ENCODE measurements around the gene B4GALNT1.

B4GALNT1 gene

GRCh38 chr12:57632073-57632957 lies 686 bp downstream of the B4GALNT1 start:
- no peak overlapping the region for H3K27ac ChIP-seq (ENCODE audit: low read depth, low read length)
- H3K4me1 ChIP-seq (ENCODE audit: insufficient read depth, low read length), result no peaks in the 10 kb centered on the region
- no peaks in the 10 kb centered on the region for H3K36me3 ChIP-seq (ENCODE audit: insufficient read depth, low read length)
- H3K9me3 ChIP-seq (ENCODE audit: low read length), result no peaks in the 10 kb centered on the region
- H3K27me3 ChIP-seq (ENCODE audit: control insufficient read depth in 1 of 2, insufficient read depth in 2 of 2, low read length in 2 of 2), result peaks cover 5 to 42% of the 10 kb centered on the region in 2 donors
- H3K9ac ChIP-seq (ENCODE audit: low read length), result no peak overlapping the region
- H3K4me3 ChIP-seq (ENCODE audit: low read depth in 1 of 2, low read length in 2 of 2), result peak overlapping the region; percentile 42 to 47

DNA sequence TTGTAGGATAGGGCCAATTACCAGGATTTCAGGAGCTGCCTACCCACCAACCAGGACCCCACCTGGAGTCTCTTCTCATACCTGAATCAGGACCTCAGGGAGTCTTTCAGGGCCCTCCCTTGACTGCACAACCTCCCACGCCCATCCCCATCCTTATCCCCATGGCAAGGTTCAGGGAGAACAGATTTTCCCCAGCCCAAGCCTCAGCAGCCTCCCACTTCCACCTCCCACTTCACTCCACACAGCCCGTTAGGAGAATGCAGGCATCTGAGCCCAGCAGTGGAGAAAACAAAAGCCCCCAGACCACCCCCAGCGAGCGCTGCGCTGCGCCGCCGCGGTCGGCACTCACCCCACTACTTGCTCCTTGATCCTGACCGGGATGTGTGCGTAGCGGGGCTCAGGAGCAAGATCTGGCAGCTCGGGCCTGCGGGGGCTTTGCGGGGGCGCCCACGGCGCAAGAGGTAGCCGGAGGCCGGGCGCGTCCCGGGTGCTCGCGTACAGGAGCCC lies 1.4 kb downstream of the B4GALNT1 start:
- Histone ChIP-seq H3K27me3 (ENCODE audit: control insufficient read depth in 1 of 2, insufficient read depth in 2 of 2, low read length in 2 of 2) (peaks cover 5 to 47% of the 10 kb centered on the region in 2 donors), H3K4me3 (ENCODE audit: low read depth in 1 of 2, low read length in 2 of 2) (peak overlapping the region; percentile 35 to 42), H3K9me3 (ENCODE audit: low read length) (no peaks in the 10 kb centered on the region), H3K9ac (ENCODE audit: low read length) (no peak overlapping the region), H3K27ac (ENCODE audit: low read depth, low read length) (no peak overlapping the region), H3K4me1 (ENCODE audit: insufficient read depth, low read length) (no peaks in the 10 kb centered on the region), H3K36me3 (ENCODE audit: insufficient read depth, low read length) (no peaks in the 10 kb centered on the region)

DNA sequence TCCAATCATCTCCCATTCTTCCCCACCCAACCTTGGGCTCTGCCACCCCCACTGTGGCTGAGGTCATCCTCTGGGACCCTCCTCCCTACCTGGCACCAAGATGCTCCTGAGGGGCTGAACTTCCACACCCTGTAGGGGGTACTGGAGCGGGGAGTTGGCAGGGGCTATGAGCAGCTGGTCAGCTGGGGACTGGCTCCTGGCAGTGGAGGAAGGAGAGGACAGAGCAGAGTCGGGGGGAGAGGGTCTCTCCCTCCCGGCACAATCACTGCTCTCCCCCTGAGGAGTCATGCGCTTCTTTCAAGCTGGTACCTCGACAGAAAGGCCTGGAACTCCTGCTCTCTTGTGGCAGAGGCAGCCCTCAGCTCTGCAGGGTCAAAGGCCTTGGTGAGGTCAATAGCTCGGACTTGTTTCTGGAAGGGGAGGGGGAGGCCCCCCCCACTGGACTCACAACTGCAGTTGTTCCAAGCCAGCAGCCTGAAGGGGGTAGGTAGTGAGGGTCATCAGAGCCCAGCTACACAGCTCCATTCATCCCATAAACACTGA lies 2.0 kb downstream of the B4GALNT1 start:
- H3K27me3 ChIP-seq (ENCODE audit: control insufficient read depth in 1 of 2, insufficient read depth in 2 of 2, low read length in 2 of 2), result peaks cover 5 to 53% of the 10 kb centered on the region in 2 donors
- no peak overlapping the region for H3K4me3 ChIP-seq (ENCODE audit: low read depth in 1 of 2, low read length in 2 of 2)
- no peaks in the 10 kb centered on the region for H3K9me3 ChIP-seq (ENCODE audit: low read length)
- H3K9ac ChIP-seq (ENCODE audit: low read length), result no peak overlapping the region
- H3K36me3 ChIP-seq (ENCODE audit: insufficient read depth, low read length), result peaks cover 5% of the 10 kb centered on the region
- no peaks in the 10 kb centered on the region for H3K4me1 ChIP-seq (ENCODE audit: insufficient read depth, low read length)
- H3K27ac ChIP-seq (ENCODE audit: low read depth, low read length), result no peak overlapping the region

DNA sequence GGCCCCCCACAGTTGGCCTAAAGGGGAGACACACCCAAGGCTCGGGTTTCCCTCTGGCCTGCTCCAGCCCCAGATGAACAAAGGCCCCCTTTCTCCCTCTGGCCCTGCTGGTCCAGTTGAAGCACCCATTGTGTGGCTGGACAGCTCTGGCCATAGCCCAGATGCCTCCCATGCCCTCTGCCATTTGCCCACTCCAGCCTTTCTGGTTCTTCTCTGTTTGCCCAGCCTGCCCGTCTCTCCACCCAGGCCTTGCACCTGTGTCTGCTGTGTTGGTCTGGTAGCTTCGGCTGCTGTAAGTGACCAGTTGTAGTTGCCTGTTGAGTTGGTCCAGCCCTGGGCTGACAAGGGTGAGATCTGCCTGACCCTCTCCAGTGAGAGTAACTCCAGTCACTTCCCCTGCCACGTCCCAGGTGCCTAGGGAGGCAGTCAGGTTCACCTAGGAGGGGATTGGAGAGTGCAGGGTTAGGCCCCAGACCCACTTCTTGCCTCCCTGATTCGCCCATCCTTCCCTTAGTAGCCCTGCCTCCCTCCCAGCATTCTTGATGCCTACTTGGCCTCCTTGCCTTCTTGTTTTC lies 3.0 kb downstream of the B4GALNT1 start:
- Histone ChIP-seq H3K4me1 (ENCODE audit: insufficient read depth, low read length) (no peaks in the 10 kb centered on the region), H3K9me3 (ENCODE audit: low read length) (no peaks in the 10 kb centered on the region), H3K27me3 (ENCODE audit: control insufficient read depth in 1 of 2, insufficient read depth in 2 of 2, low read length in 2 of 2) (peaks cover 4 to 53% of the 10 kb centered on the region in 2 donors), H3K27ac (ENCODE audit: low read depth, low read length) (no peak overlapping the region), H3K9ac (ENCODE audit: low read length) (no peak overlapping the region), H3K36me3 (ENCODE audit: insufficient read depth, low read length) (peaks cover 15% of the 10 kb centered on the region), H3K4me3 (ENCODE audit: low read depth in 1 of 2, low read length in 2 of 2) (no peak overlapping the region)

GRCh38 chr12:57628280-57629191 lies 4.5 kb downstream of the B4GALNT1 start:
- Histone ChIP-seq H3K27ac (ENCODE audit: low read depth, low read length) (no peak overlapping the region), H3K27me3 (ENCODE audit: control insufficient read depth in 1 of 2, insufficient read depth in 2 of 2, low read length in 2 of 2) (peaks cover 0 to 53% of the 10 kb centered on the region in 2 donors), H3K9ac (ENCODE audit: low read length) (no peak overlapping the region), H3K36me3 (ENCODE audit: insufficient read depth, low read length) (peaks cover 19% of the 10 kb centered on the region), H3K4me1 (ENCODE audit: insufficient read depth, low read length) (no peaks in the 10 kb centered on the region), H3K9me3 (ENCODE audit: low read length) (no peaks in the 10 kb centered on the region), H3K4me3 (ENCODE audit: low read depth in 1 of 2, low read length in 2 of 2) (no peak overlapping the region)

GRCh38 chr12:57627501-57628279 lies 5.3 kb downstream of the B4GALNT1 start:
- peaks cover 4 to 56% of the 10 kb centered on the region in 2 donors for H3K27me3 ChIP-seq (ENCODE audit: control insufficient read depth in 1 of 2, insufficient read depth in 2 of 2, low read length in 2 of 2)
- H3K4me3 ChIP-seq (ENCODE audit: low read depth in 1 of 2, low read length in 2 of 2), result no peak overlapping the region
- no peaks in the 10 kb centered on the region for H3K4me1 ChIP-seq (ENCODE audit: insufficient read depth, low read length)

DNA sequence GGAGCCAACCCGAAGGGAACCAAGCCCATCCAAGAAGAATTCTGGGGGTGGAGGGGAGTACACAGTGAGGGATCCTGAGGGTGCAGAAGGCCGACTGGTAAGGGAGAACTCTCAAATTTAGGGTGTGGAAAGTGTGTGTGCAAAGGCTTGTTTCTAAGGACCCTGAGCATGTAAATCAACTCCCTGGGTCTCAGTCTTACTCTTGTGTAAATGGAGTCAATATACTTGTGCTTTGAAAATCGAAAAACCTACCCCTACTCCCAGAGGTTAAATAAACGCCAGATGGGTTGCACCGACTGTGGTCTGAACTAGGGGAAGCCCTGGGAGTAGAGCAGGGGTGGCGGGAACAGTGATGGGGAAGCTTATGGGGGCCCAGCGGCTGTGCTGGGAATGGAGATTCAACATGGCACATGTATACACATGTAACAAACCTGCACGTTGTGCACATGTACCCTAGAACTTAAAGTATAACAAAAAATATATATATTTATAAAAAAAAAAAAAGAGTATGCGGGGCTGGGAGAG lies 6.0 kb downstream of the B4GALNT1 start:
- Histone ChIP-seq H3K9ac (ENCODE audit: low read length) (no peak overlapping the region), H3K9me3 (ENCODE audit: low read length) (no peaks in the 10 kb centered on the region), H3K36me3 (ENCODE audit: insufficient read depth, low read length) (peaks cover 22% of the 10 kb centered on the region), H3K27ac (ENCODE audit: low read depth, low read length) (no peak overlapping the region), H3K27me3 (ENCODE audit: control insufficient read depth in 1 of 2, insufficient read depth in 2 of 2, low read length in 2 of 2) (peaks cover 11 to 49% of the 10 kb centered on the region in 2 donors), H3K4me1 (ENCODE audit: insufficient read depth, low read length) (peaks cover 3% of the 10 kb centered on the region), H3K4me3 (ENCODE audit: low read depth in 1 of 2, low read length in 2 of 2) (no peak overlapping the region)

More at GRCh38 chr12:57627501-57628279, 5.3 kb downstream of the B4GALNT1 start:
- no peak overlapping the region for H3K27ac ChIP-seq (ENCODE audit: low read depth, low read length)
- H3K9me3 ChIP-seq (ENCODE audit: low read length), result no peaks in the 10 kb centered on the region
- peaks cover 22% of the 10 kb centered on the region for H3K36me3 ChIP-seq (ENCODE audit: insufficient read depth, low read length)
- H3K9ac ChIP-seq (ENCODE audit: low read length), result no peak overlapping the region

- no peaks in the 10 kb centered on the region for H3K9me3 ChIP-seq (ENCODE audit: low read length)
- H3K27me3 ChIP-seq (ENCODE audit: control insufficient read depth in 1 of 2, insufficient read depth in 2 of 2, low read length in 2 of 2), result peaks cover 11 to 48% of the 10 kb centered on the region in 2 donors
- no peak overlapping the region for H3K4me3 ChIP-seq (ENCODE audit: low read depth in 1 of 2, low read length in 2 of 2)
- H3K9ac ChIP-seq (ENCODE audit: low read length), result no peak overlapping the region
- H3K27ac ChIP-seq (ENCODE audit: low read depth, low read length), result no peak overlapping the region
- peaks cover 10% of the 10 kb centered on the region for H3K4me1 ChIP-seq (ENCODE audit: insufficient read depth, low read length)
- H3K36me3 ChIP-seq (ENCODE audit: insufficient read depth, low read length), result peaks cover 22% of the 10 kb centered on the region
Measured at GRCh38 chr12:57626111-57626920, 6.7 kb downstream of the B4GALNT1 start.

DNA sequence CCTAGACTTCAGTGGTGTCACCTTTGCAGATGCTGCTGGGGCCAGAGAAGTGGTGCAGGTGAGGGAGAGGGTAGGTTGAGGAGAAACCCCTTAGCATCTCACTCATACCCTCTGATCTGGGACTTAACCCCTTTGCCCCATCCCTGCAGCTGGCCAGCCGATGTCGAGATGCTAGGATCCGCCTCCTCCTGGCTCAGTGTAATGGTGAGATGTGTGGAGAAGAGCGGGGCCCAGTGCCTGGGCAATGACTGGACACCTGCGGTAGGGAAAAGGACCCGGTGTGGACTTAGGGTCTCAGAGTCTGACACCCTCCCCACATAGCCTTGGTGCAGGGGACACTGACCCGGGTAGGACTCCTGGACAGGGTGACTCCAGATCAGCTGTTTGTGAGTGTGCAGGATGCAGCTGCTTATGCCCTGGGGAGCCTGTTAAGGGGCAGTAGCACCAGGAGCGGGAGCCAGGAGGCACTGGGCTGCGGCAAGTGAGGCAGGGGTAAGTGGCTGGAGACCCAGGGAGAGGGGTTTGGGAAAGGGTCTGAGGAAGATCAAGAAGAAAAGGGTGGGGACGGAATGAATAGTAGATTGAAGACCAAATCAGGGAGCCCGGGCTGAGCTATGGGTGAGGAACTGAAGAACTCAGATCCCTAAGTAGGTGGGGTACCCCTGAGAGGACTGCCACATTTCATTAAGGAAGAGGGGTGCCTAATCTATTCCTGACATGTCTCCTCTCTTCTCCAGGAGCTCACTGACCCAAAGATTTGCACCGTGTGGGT lies 7.6 kb downstream of the B4GALNT1 start:
- Histone ChIP-seq H3K4me1 (ENCODE audit: insufficient read depth, low read length) (peaks cover 15% of the 10 kb centered on the region), H3K27ac (ENCODE audit: low read depth, low read length) (no peak overlapping the region), H3K9ac (ENCODE audit: low read length) (no peak overlapping the region), H3K27me3 (ENCODE audit: control insufficient read depth in 1 of 2, insufficient read depth in 2 of 2, low read length in 2 of 2) (peaks cover 11 to 46% of the 10 kb centered on the region in 2 donors), H3K36me3 (ENCODE audit: insufficient read depth, low read length) (peaks cover 22% of the 10 kb centered on the region), H3K9me3 (ENCODE audit: low read length) (no peaks in the 10 kb centered on the region), H3K4me3 (ENCODE audit: low read depth in 1 of 2, low read length in 2 of 2) (no peak overlapping the region)

All from muscle layer of colon (tissue), 2 donors.